Muscle of leg (tissue), 11 donors: ENCODE measurements around the gene MYO10. TPM values are rescaled to one million over a fixed set of nuclear protein-coding genes. Genes with fewer than 3 reads are reported as not detected.
"Not testable (repeated sequence)": the region's sequence is repeated elsewhere in the genome, so short reads cannot be mapped to it uniquely, and the experiment has no call there.

ENCODE experiments used
- DNase-seq: peaks from one replicate; pipeline ENCODE4 v3.0.0; 2013
- H3K27ac ChIP-seq: one replicate; pipeline ENCODE4 v1.5.1; 2013; ENCODE audit warnings: mild to moderate bottlenecking, low read length, control low read depth
- H3K27me3 ChIP-seq: one replicate; pipeline ENCODE4 v1.6.1; 2013; ENCODE audit warnings: low read length; ENCODE audit not compliant: control insufficient read depth, insufficient read depth
- H3K36me3 ChIP-seq: one replicate; pipeline ENCODE4 v1.6.1; 2013; ENCODE audit warnings: low read length; ENCODE audit not compliant: control insufficient read depth, insufficient read depth
- H3K4me1 ChIP-seq: one replicate; pipeline ENCODE4 v1.6.1; 2013; ENCODE audit warnings: low read length; ENCODE audit not compliant: control insufficient read depth, insufficient read depth
- H3K4me3 ChIP-seq: one replicate; pipeline ENCODE4 v1.5.1; 2013; ENCODE audit warnings: low read length, control low read depth
- H3K9me3 ChIP-seq: replicated peaks from 2 replicates; pipeline ENCODE4 v1.6.1; 2013; ENCODE audit warnings: low read depth, low read length; ENCODE audit not compliant: control insufficient read depth
- WGBS: methylation state at CpG from one replicate; pipeline ENCODE4 v1.1.5; 2013; ENCODE audit warnings: missing lambda C conversion rate; ENCODE audit not compliant: insufficient coverage; 5-methylcytosine and 5-hydroxymethylcytosine counted together
- polyA plus RNA-seq, 8 donors: library from polyadenylated mRNA; unstranded; fragments of 120-200 nt; gene quantifications; one replicate each; pipeline versions ENCODE4 v1.2.1 to v1.2.3, GENCODE V29; 2013; ENCODE audit warnings: inconsistent platforms in 1 of 8, low replicate concordance in 1 of 8; ENCODE audit not compliant: insufficient read length in 8 of 8, insufficient read depth in 1 of 8
- total RNA-seq: library from RNA; stranded (reverse); fragments of 120-200 nt; gene quantifications from one replicate; pipeline ENCODE4 v1.2.4, GENCODE V29; 2013

The MYO10 gene
- total and polyA plus RNA-seq, 9 donors: 16.6 to 35.4 (median 30.0) TPM

- peaks cover 12% of the 10 kb centered on the region for H3K36me3 ChIP-seq
- no peaks in the 10 kb centered on the region for H3K9me3 ChIP-seq
- H3K27ac ChIP-seq: no peak overlapping the region
- DNase-seq: peak; percentile 28
- no peaks in the 10 kb centered on the region for H3K4me1 ChIP-seq
- 31% methylated on average over 2 of the region's 10 CpGs for WGBS
- H3K4me3 ChIP-seq: no peak overlapping the region
- H3K27me3 ChIP-seq: no peaks in the 10 kb centered on the region
Measured at GRCh38 chr5:16776611-16777251, 159.4 kb downstream of the MYO10 start.

- DNase-seq: no peak
- H3K4me1 ChIP-seq: no peaks in the 10 kb centered on the region
- no CpG with 5 or more reads among the region's 4 CpGs for WGBS
- H3K27ac ChIP-seq: no peak overlapping the region
- peaks cover 10% of the 10 kb centered on the region for H3K36me3 ChIP-seq
- H3K4me3 ChIP-seq: no peak overlapping the region
- H3K9me3 ChIP-seq: no peaks in the 10 kb centered on the region
- H3K27me3 ChIP-seq: no peaks in the 10 kb centered on the region
Measured at GRCh38 chr5:16774806-16775205, 161.3 kb downstream of the MYO10 start.

- Histone ChIP-seq H3K9me3 (no peaks in the 10 kb centered on the region), H3K4me3 (no peak overlapping the region), H3K4me1 (no peaks in the 10 kb centered on the region), H3K27ac (no peak overlapping the region), H3K27me3 (no peaks in the 10 kb centered on the region), H3K36me3 (peaks cover 7% of the 10 kb centered on the region)
- WGBS: 37% methylated on average over 3 of the region's 3 CpGs
- DNase-seq: no peak
Measured at GRCh38 chr5:16773991-16774390, 162.1 kb downstream of the MYO10 start.

- DNase-seq: no peak
- Histone ChIP-seq H3K9me3 (no peaks in the 10 kb centered on the region), H3K27ac (no peak overlapping the region), H3K4me3 (no peak overlapping the region), H3K36me3 (no peaks in the 10 kb centered on the region), H3K27me3 (no peaks in the 10 kb centered on the region), H3K4me1 (no peaks in the 10 kb centered on the region)
- WGBS: 80% methylated on average over 1 of the region's 3 CpGs
Measured at GRCh38 chr5:16772556-16772955, 163.5 kb downstream of the MYO10 start.

- H3K27me3 ChIP-seq: no peaks in the 10 kb centered on the region
- 100% methylated on average over 2 of the region's 3 CpGs for WGBS
- H3K36me3 ChIP-seq: peaks cover 12% of the 10 kb centered on the region
- no peak for DNase-seq
- H3K4me1 ChIP-seq: no peaks in the 10 kb centered on the region
- H3K9me3 ChIP-seq: no peaks in the 10 kb centered on the region
- H3K4me3 ChIP-seq: no peak overlapping the region
- H3K27ac ChIP-seq: no peak overlapping the region
Measured at GRCh38 chr5:16768184-16768583, 167.9 kb downstream of the MYO10 start.

GRCh38 chr5:16763211-16763610 is 172.9 kb downstream of the MYO10 start:
- Histone ChIP-seq H3K27me3 (no peaks in the 10 kb centered on the region), H3K9me3 (no peaks in the 10 kb centered on the region), H3K4me3 (no peak overlapping the region), H3K36me3 (peaks cover 41% of the 10 kb centered on the region), H3K27ac (no peak overlapping the region), H3K4me1 (no peaks in the 10 kb centered on the region)
- DNase-seq: peak; percentile 29
- WGBS: 58% methylated on average over 4 of the region's 5 CpGs

- peak; percentile 15 for DNase-seq
- H3K4me1 ChIP-seq: no peaks in the 10 kb centered on the region
- no peaks in the 10 kb centered on the region for H3K9me3 ChIP-seq
- H3K4me3 ChIP-seq: no peak overlapping the region
- no peak overlapping the region for H3K27ac ChIP-seq
- peaks cover 47% of the 10 kb centered on the region for H3K36me3 ChIP-seq
- WGBS: 63% methylated on average over 3 of the region's 16 CpGs
- H3K27me3 ChIP-seq: no peaks in the 10 kb centered on the region
Measured at GRCh38 chr5:16759147-16759773, 176.8 kb downstream of the MYO10 start.

- Histone ChIP-seq H3K27ac (no peak overlapping the region), H3K4me1 (no peaks in the 10 kb centered on the region), H3K27me3 (no peaks in the 10 kb centered on the region), H3K36me3 (peaks cover 40% of the 10 kb centered on the region), H3K9me3 (no peaks in the 10 kb centered on the region), H3K4me3 (no peak overlapping the region)
- WGBS: 83% methylated on average over 6 of the region's 8 CpGs
- no peak for DNase-seq
Measured at GRCh38 chr5:16757989-16758501, 178.0 kb downstream of the MYO10 start.

- 95% methylated on average over 3 of the region's 6 CpGs for WGBS
Measured at GRCh38 chr5:16757577-16757976, 178.5 kb downstream of the MYO10 start.

GRCh38 chr5:16757146-16757545 is 178.9 kb downstream of the MYO10 start:
- Histone ChIP-seq H3K27ac (no peak overlapping the region), H3K36me3 (peaks cover 35% of the 10 kb centered on the region), H3K4me1 (no peaks in the 10 kb centered on the region), H3K4me3 (no peak overlapping the region), H3K9me3 (no peaks in the 10 kb centered on the region), H3K27me3 (no peaks in the 10 kb centered on the region)
- no CpG with 5 or more reads among the region's 6 CpGs for WGBS
- DNase-seq: no peak

More at GRCh38 chr5:16757577-16757976, 178.5 kb downstream of the MYO10 start:
- not testable (repeated sequence) for H3K27me3 ChIP-seq, H3K27ac ChIP-seq, H3K9me3 ChIP-seq, DNase-seq, H3K4me3 ChIP-seq, H3K4me1 ChIP-seq
- peaks cover 40% of the 10 kb centered on the region for H3K36me3 ChIP-seq
